SK-N-SH (cell line): ENCODE data around the gene HAGHL. TPM values are rescaled to one million over a fixed set of nuclear protein-coding genes. Genes with fewer than 3 reads are reported as not detected.

Source experiments
- CTCF ChIA-PET: fragments of 300-600, 350-600 bp; formaldehyde crosslinking; extraction: SDS; loops from one replicate; lab custom pipeline; 2021; lab: Yijun Ruan, JAX
- POLR2A ChIA-PET: fragments of 350-600 bp; sonication (Branson Sonifier 250); formaldehyde crosslinking; extraction: SDS; loops from one replicate; lab custom pipeline; 2020; ENCODE audit warnings: antibody characterized with exemption, inconsistent platforms; lab: Yijun Ruan, JAX
- DNase-seq: peaks from one replicate; pipeline ENCODE4 v3.0.0; 2012
- H2AFZ ChIP-seq: fragments of 200-600 bp; sonication (generic); 2 replicates; pipeline ENCODE4 v1.8.1; 2016; ENCODE audit warnings: antibody characterized with exemption, mild to moderate bottlenecking, low read depth
- H3F3A ChIP-seq: fragments of 200-600 bp; sonication (generic); replicated peaks from 2 replicates; pipeline ENCODE3; 2016; ENCODE audit warnings: antibody characterized with exemption, mild to moderate bottlenecking; ENCODE audit not compliant: insufficient read depth
- H3K27ac ChIP-seq, 2 experiments: fragments of 200-500 bp in 1 of 2; fragments of 200-600 bp in 1 of 2; sonication (Bioruptor generic) in 1 of 2; sonication (generic), shearing (Covaris generic) in 1 of 2; 2 replicates each; pipeline versions ENCODE4 v1.5.1 to v1.6.1; 2014 to 2016; ENCODE audit warnings: low read depth in 2 of 2, inconsistent platforms in 1 of 2, low read length in 1 of 2, mild to moderate bottlenecking in 1 of 2, mixed read lengths in 1 of 2
- H3K27me3 ChIP-seq: fragments of 200-600 bp; sonication (generic), shearing (Covaris generic); 2 replicates; pipeline ENCODE4 v1.6.1; 2016; ENCODE audit warnings: mixed run types; ENCODE audit not compliant: insufficient read depth
- H3K36me3 ChIP-seq, 2 experiments: fragments of 200-500 bp in 1 of 2; fragments of 200-600 bp in 1 of 2; sonication (Bioruptor generic) in 1 of 2; sonication (generic) in 1 of 2; replicated peaks in 1 of 2; 2 replicates each; pipeline versions ENCODE3 to v1.5.1; 2014 to 2016; ENCODE audit warnings: low read length in 1 of 2, mild to moderate bottlenecking in 1 of 2; ENCODE audit not compliant: insufficient read depth in 2 of 2, control insufficient read depth in 1 of 2
- H3K4me1 ChIP-seq, 2 experiments: fragments of 200-500 bp in 1 of 2; fragments of 200-600 bp in 1 of 2; sonication (Bioruptor generic) in 1 of 2; sonication (generic), shearing (Covaris generic) in 1 of 2; 2 replicates each; pipeline versions ENCODE4 v1.5.1 to v1.6.1; 2014 to 2016; ENCODE audit warnings: low read depth in 1 of 2, low read length in 1 of 2, mixed run types in 1 of 2; ENCODE audit not compliant: insufficient read depth in 2 of 2, control insufficient read depth in 1 of 2
- H3K4me2 ChIP-seq: fragments of 200-600 bp; sonication (generic), shearing (Covaris generic); 2 replicates; pipeline ENCODE4 v1.6.1; 2017; ENCODE audit warnings: mixed run types
- H3K4me3 ChIP-seq, 2 experiments: fragments of 200-500 bp in 1 of 2; fragments of 200-600 bp in 1 of 2; sonication (Bioruptor generic) in 1 of 2; sonication (generic), shearing (Covaris generic) in 1 of 2; 2 replicates each; pipeline versions ENCODE4 v1.5.1 to v1.8.1; 2014 to 2016; ENCODE audit warnings: low read depth in 2 of 2, inconsistent platforms in 1 of 2, low read length in 1 of 2, mild to moderate bottlenecking in 1 of 2, mixed read lengths in 1 of 2, moderate library complexity in 1 of 2
- H3K79me2 ChIP-seq: fragments of 200-600 bp; sonication (generic); 2 replicates; pipeline ENCODE4 v1.8.1; 2017; ENCODE audit warnings: mild to moderate bottlenecking; ENCODE audit not compliant: insufficient read depth
- H3K9ac ChIP-seq: fragments of 200-600 bp; sonication (generic); 2 replicates; pipeline ENCODE4 v1.6.1; 2017; ENCODE audit warnings: mixed run types
- H3K9me2 ChIP-seq: fragments of 200-600 bp; sonication (generic); 2 replicates; pipeline ENCODE4 v1.6.1; 2017; ENCODE audit warnings: mixed run types
- H3K9me3 ChIP-seq: fragments of 200-600 bp; sonication (generic); 2 replicates; pipeline ENCODE4 v1.6.1; 2017; ENCODE audit warnings: mixed run types, mild to moderate bottlenecking, moderate library complexity
- H4K20me1 ChIP-seq: fragments of 200-600 bp; sonication (generic); 2 replicates; pipeline ENCODE4 v1.6.1; 2017; ENCODE audit warnings: mild to moderate bottlenecking, mixed run types; ENCODE audit not compliant: insufficient read depth
- CHD2 ChIP-seq: fragments of 150-350 bp; IDR thresholded peaks from 2 replicates; pipeline ENCODE4 v1.6.1; 2018; ENCODE audit warnings: low read length; ENCODE audit not compliant: partially characterized antibody
- EP300 ChIP-seq, 2 experiments: IDR thresholded peaks; 2 replicates each; pipeline versions ENCODE4 v1.4.0 to v1.6.1; 2012; ENCODE audit warnings: borderline replicate concordance in 1 of 2, low read depth in 1 of 2, low read length in 1 of 2
- EZH2phosphoT487 ChIP-seq: fragments of 200-600 bp; sonication (generic); IDR thresholded peaks from 2 replicates; pipeline ENCODE4 v1.6.1; 2017; ENCODE audit warnings: low read depth, mixed run types, mild to moderate bottlenecking, antibody characterized with exemption, moderate library complexity, borderline replicate concordance
- FOSL2 ChIP-seq: IDR thresholded peaks from 2 replicates; pipeline ENCODE4 v1.4.0; 2012; ENCODE audit warnings: low read depth, mild to moderate bottlenecking, moderate library complexity, borderline replicate concordance
- FOXM1 ChIP-seq: IDR thresholded peaks from 2 replicates; pipeline ENCODE4 v1.4.0; 2012; ENCODE audit warnings: low read depth, mild to moderate bottlenecking
- GATA2 ChIP-seq: sonication (generic); formaldehyde crosslinking; IDR thresholded peaks from 2 replicates; pipeline ENCODE4 v1.5.0; 2020; ENCODE audit warnings: mild to moderate bottlenecking, missing genetic modification reagents
- MXI1 ChIP-seq: IDR thresholded peaks from 2 replicates; pipeline ENCODE4 v1.6.1; 2012; ENCODE audit warnings: mild to moderate bottlenecking, low read depth, low read length, improper control_type of control experiment
- NFIC ChIP-seq: IDR thresholded peaks from 2 replicates; pipeline ENCODE4 v1.4.0; 2012; ENCODE audit warnings: borderline replicate concordance
- NRF1 ChIP-seq: IDR thresholded peaks from 2 replicates; pipeline ENCODE4 v1.6.1; 2012; ENCODE audit warnings: low read depth, mild to moderate bottlenecking, low read length
- RCOR1 ChIP-seq: fragments of 150-350 bp; IDR thresholded peaks from 2 replicates; pipeline ENCODE4 v1.6.1; 2017; ENCODE audit warnings: antibody characterized with exemption, low read length
- RFX5 ChIP-seq: IDR thresholded peaks from 2 replicates; pipeline ENCODE4 v1.6.1; 2012; ENCODE audit warnings: mild to moderate bottlenecking, improper control_type of control experiment, low read length
- RXRA ChIP-seq: IDR thresholded peaks from 2 replicates; pipeline ENCODE4 v1.4.0; 2012; ENCODE audit warnings: low read depth, mild to moderate bottlenecking, borderline replicate concordance
- SMC3 ChIP-seq: IDR thresholded peaks from 2 replicates; pipeline ENCODE4 v1.6.1; 2012; ENCODE audit warnings: low read depth, low read length, improper control_type of control experiment
- USF1 ChIP-seq: IDR thresholded peaks from 2 replicates; pipeline ENCODE4 v1.4.0; 2012; ENCODE audit warnings: low read depth, borderline replicate concordance
- WGBS: methylation state at CpG from one replicate; pipeline ENCODE4 v1.1.6; 2017; ENCODE audit warnings: low lambda C conversion rate; 5-methylcytosine and 5-hydroxymethylcytosine counted together
- polyA plus RNA-seq, 3 experiments: library from polyadenylated mRNA; depleted of rRNA; stranded (reverse); fragments of >200 nt; gene quantifications; 2 replicates each; pipeline ENCODE4 v1.2.3, GENCODE V29; 2012
- TF ChIP-seq, protein P1 (sequence below): fragments of 150-350 bp; IDR thresholded peaks from 2 replicates; pipeline ENCODE4 v1.6.1; 2016; ENCODE audit warnings: mild to moderate bottlenecking, low read depth, low read length
- TF ChIP-seq, protein P2 (sequence below): fragments of 150-350 bp; IDR thresholded peaks from 2 replicates; pipeline ENCODE4 v1.6.1; 2017; ENCODE audit warnings: antibody characterized with exemption, low read length, low read depth, borderline replicate concordance
- TF ChIP-seq, protein P3 (sequence below): IDR thresholded peaks from 2 replicates; pipeline ENCODE4 v1.4.0; 2012; ENCODE audit warnings: low read depth, borderline replicate concordance

Gene HAGHL
- polyA plus RNA-seq, 1 of the 3 experiments (the other 2 are of a cell fraction) = 65.5 TPM

DNA sequence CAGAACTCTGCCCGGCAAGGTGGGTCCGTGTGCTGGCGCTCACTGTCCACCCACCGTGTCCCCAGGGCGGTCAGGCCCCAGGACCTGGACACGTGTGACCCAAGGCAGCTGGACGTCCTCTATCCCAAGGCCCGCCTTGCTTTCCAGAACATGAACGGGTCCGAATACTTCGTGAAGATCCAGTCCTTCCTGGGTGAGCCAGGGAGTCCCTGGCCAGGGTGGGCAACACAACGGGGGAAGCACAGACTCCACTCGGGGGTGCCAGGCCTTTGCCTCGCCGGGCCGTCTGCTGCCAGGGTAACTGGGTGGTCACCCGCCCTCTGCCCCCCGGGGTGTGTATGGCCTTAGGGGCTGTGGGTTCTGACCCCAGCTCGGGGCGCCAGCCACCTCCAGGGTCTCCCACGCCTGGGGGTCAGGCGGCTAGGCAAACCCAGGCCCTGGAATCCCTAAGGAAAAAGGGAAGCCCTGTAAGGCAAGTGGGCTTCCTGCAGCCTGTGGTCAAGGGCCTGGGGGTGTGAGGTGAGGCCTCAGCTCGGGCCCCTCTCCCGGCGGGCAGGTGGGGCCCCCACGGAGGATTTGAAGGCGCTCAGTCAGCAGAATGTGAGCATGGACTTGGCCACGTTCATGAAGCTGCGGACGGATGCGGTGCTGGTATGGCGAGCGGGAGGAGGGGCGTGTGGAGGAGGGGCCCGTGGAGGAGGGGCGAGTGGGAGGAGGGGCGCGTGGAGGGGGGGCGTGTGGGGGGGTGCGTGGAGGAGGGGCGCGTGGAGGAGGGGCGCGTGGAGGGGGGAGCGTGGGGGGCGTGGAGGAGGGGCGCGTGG is 40.1 kb downstream of the HAGHL start:
- no peak overlapping the region for H3K4me2 ChIP-seq
- DNase-seq = no peak
- no peak overlapping the region for H3K27ac ChIP-seq
- H3K79me2 ChIP-seq = no peaks in the 10 kb centered on the region
- no peaks in the 10 kb centered on the region for H3K9me3 ChIP-seq
- WGBS = 53% methylated on average over 39 of the region's 48 CpGs
- no peak overlapping the region for H2AFZ ChIP-seq
- H3K9me2 ChIP-seq = no peaks in the 10 kb centered on the region
- no peaks in the 10 kb centered on the region for H3K27me3 ChIP-seq
- POLR2A ChIA-PET = no interaction called here
- H3K36me3 ChIP-seq = no peaks in the 10 kb centered on the region
- no peak for TF ChIP-seq CHD2
- no peak for TF ChIP-seq FOSL2
- TF ChIP-seq EP300 (IDR thresholded peaks at IDR 0.05; ENCODE audit: borderline replicate concordance in 1 of 2, low read depth in 1 of 2, low read length in 1 of 2) = no peak
- TF ChIP-seq, all 33 proteins: peak for 0
- H3K4me3 ChIP-seq = no peak overlapping the region
- H4K20me1 ChIP-seq = no peaks in the 10 kb centered on the region
- H3K4me1 ChIP-seq = no peaks in the 10 kb centered on the region
- H3K9ac ChIP-seq = no peak overlapping the region
- CTCF ChIA-PET = interaction anchor here (1.2 kb wide), 1 partner anchor 26 kb away, joined by 5 read pairs; the partner anchor contains the start of gene CIAO3
- H3F3A ChIP-seq = no peaks in the 10 kb centered on the region

GRCh38 chr16:767743-768235 is 40.9 kb downstream of the HAGHL start:
- 32% methylated on average over 29 of the region's 38 CpGs for WGBS
- Histone ChIP-seq H3K9ac (no peak overlapping the region), H3K27ac (no peak overlapping the region), H3K36me3 (no peaks in the 10 kb centered on the region), H3K4me2 (no peak overlapping the region), H3K9me3 (no peaks in the 10 kb centered on the region), H3K4me1 (no peaks in the 10 kb centered on the region), H4K20me1 (no peaks in the 10 kb centered on the region), H3F3A (no peaks in the 10 kb centered on the region), H3K9me2 (no peaks in the 10 kb centered on the region), H2AFZ (no peak overlapping the region), H3K4me3 (no peak overlapping the region), H3K79me2 (no peaks in the 10 kb centered on the region), H3K27me3 (no peaks in the 10 kb centered on the region)
- TF ChIP-seq RCOR1 (no peak), EZH2phosphoT487 (no peak), NFIC (no peak), SMC3 (no peak), MXI1 (no peak), NRF1 (no peak), RXRA (no peak), EP300 (IDR thresholded peaks at IDR 0.05; ENCODE audit: borderline replicate concordance in 1 of 2, low read depth in 1 of 2, low read length in 1 of 2) (no peak), RFX5 (no peak), GATA2 (no peak), USF1 (no peak), FOXM1 (no peak)
- TF ChIP-seq, protein P1, sequence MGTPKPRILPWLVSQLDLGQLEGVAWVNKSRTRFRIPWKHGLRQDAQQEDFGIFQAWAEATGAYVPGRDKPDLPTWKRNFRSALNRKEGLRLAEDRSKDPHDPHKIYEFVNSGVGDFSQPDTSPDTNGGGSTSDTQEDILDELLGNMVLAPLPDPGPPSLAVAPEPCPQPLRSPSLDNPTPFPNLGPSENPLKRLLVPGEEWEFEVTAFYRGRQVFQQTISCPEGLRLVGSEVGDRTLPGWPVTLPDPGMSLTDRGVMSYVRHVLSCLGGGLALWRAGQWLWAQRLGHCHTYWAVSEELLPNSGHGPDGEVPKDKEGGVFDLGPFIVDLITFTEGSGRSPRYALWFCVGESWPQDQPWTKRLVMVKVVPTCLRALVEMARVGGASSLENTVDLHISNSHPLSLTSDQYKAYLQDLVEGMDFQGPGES = no peak
- TF ChIP-seq, protein P2, sequence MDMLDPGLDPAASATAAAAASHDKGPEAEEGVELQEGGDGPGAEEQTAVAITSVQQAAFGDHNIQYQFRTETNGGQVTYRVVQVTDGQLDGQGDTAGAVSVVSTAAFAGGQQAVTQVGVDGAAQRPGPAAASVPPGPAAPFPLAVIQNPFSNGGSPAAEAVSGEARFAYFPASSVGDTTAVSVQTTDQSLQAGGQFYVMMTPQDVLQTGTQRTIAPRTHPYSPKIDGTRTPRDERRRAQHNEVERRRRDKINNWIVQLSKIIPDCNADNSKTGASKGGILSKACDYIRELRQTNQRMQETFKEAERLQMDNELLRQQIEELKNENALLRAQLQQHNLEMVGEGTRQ = no peak
- TF ChIP-seq, protein P3, sequence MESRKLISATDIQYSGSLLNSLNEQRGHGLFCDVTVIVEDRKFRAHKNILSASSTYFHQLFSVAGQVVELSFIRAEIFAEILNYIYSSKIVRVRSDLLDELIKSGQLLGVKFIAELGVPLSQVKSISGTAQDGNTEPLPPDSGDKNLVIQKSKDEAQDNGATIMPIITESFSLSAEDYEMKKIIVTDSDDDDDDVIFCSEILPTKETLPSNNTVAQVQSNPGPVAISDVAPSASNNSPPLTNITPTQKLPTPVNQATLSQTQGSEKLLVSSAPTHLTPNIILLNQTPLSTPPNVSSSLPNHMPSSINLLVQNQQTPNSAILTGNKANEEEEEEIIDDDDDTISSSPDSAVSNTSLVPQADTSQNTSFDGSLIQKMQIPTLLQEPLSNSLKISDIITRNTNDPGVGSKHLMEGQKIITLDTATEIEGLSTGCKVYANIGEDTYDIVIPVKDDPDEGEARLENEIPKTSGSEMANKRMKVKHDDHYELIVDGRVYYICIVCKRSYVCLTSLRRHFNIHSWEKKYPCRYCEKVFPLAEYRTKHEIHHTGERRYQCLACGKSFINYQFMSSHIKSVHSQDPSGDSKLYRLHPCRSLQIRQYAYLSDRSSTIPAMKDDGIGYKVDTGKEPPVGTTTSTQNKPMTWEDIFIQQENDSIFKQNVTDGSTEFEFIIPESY = no peak
- ChIA-PET CTCF (no interaction called here), POLR2A (no interaction called here)
- peak; percentile 68 for DNase-seq
